ENCODE results near the gene HOXD4.

DNA sequence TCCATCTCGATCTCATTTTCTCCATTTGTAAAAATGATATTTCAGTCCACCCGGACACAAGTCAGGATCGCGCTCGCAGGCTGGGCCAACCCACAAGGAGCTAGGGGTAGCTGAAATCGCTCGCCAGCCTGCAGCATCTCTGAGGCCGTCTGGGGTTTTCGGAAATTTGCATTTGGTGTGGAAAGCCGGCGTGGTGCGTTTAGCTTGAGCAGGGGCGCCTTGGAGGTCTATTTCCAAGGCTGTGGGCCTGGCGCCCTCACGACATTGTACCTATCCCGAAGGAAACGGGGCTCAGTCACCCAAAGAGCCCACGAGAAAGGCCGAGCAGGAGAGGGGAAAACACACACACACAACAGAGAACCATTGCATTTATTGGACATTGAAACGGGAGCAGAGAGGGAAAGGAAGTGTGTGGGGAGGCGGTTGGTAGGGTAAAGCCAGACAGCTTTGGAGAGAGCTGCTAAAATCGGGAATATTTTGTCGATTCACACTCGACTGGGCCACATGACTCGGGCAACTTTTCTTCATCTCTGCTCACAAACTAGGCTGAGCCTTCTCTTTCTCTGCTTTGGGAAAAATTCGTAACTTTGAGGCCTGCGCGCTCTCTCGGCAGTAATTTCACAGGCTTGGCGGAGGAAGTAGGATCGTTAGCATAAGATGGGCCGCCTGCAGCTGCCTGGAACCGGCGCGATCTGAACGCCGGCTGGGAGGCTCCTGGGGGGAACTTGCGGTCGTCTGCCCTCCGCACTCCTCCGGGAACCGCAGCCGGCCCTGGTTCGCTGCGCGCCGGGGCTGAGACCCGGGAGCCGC is 23.0 kb upstream of the HOXD4 start:
- TF ChIP-seq SMC3 (IDR thresholded peaks at IDR 0.05) (no peak), EP300 (IDR thresholded peaks at IDR 0.05) (no peak), CHD2 (IDR thresholded peaks at IDR 0.05; ENCODE audit: low read length, partially characterized antibody) (no peak), POLR2A (IDR thresholded peaks at IDR 0.05; ENCODE audit: low read length) (no peak), JUNB (IDR thresholded peaks at IDR 0.05) (no peak), RNF2 (IDR thresholded peaks at IDR 0.05; ENCODE audit: borderline replicate concordance, low read depth) (no peak), BHLHE40 (IDR thresholded peaks at IDR 0.05; ENCODE audit: low read depth, low read length) (no peak), RAD21 (conservative IDR thresholded peaks at IDR 0.05 in 1 of 2, IDR thresholded peaks at IDR 0.05 in 1 of 2) (no peak), HEYL (CRISPR knock-in tag; IDR thresholded peaks at IDR 0.05) (no peak), FOSL2 (IDR thresholded peaks at IDR 0.05) (no peak), FOSL2 (CRISPR knock-in tag; IDR thresholded peaks at IDR 0.05) (no peak), CEBPB (IDR thresholded peaks at IDR 0.05) (no peak)
- TF ChIP-seq, protein P1, sequence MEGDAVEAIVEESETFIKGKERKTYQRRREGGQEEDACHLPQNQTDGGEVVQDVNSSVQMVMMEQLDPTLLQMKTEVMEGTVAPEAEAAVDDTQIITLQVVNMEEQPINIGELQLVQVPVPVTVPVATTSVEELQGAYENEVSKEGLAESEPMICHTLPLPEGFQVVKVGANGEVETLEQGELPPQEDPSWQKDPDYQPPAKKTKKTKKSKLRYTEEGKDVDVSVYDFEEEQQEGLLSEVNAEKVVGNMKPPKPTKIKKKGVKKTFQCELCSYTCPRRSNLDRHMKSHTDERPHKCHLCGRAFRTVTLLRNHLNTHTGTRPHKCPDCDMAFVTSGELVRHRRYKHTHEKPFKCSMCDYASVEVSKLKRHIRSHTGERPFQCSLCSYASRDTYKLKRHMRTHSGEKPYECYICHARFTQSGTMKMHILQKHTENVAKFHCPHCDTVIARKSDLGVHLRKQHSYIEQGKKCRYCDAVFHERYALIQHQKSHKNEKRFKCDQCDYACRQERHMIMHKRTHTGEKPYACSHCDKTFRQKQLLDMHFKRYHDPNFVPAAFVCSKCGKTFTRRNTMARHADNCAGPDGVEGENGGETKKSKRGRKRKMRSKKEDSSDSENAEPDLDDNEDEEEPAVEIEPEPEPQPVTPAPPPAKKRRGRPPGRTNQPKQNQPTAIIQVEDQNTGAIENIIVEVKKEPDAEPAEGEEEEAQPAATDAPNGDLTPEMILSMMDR (IDR thresholded peaks at IDR 0.05), result no peak
- TF ChIP-seq, protein P2, sequence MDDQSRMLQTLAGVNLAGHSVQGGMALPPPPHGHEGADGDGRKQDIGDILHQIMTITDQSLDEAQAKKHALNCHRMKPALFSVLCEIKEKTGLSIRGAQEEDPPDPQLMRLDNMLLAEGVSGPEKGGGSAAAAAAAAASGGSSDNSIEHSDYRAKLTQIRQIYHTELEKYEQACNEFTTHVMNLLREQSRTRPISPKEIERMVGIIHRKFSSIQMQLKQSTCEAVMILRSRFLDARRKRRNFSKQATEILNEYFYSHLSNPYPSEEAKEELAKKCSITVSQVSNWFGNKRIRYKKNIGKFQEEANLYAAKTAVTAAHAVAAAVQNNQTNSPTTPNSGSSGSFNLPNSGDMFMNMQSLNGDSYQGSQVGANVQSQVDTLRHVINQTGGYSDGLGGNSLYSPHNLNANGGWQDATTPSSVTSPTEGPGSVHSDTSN (IDR thresholded peaks at IDR 0.05), result no peak
